HG03520 (cell line): ENCODE data around the gene MSX1.
"Not testable (repeated sequence)": the region's sequence is repeated elsewhere in the genome, so short reads cannot be mapped to it uniquely, and the experiment has no call there.

Experiments
- ATAC-seq: cut with Tn5 transposase; IDR thresholded peaks from one replicate; pipeline ENCODE4 v1.9.1; 2021; ENCODE audit warnings: mild to moderate bottlenecking, moderate library complexity; ENCODE audit not compliant: unreplicated experiment

The MSX1 gene

DNA sequence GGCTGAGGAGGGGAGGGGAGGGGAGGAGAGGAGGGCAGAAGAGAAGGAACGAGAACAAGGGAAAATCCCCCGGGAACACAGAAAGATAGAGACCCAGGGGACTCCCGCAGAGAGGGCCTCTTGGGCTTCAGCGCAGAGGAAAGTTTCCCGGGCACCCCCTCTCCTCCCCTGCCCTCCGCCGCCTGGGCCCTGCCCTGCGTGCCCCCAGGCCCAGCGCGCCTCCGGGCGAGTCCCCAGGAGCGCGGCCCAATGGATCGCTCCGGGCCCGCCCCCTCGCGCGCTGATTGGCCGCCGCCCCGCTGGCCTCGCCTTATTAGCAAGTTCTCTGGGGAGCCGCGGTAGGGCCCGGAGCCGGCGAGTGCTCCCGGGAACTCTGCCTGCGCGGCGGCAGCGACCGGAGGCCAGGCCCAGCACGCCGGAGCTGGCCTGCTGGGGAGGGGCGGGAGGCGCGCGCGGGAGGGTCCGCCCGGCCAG is at the start of gene MSX1:
Gene MSX1, plus strand, starts transcription at position 341 of the 474 bp plus-strand sequence. CDS start 235 bp downstream, outside the sequence.
- peak; percentile 85 for ATAC-seq

DNA sequence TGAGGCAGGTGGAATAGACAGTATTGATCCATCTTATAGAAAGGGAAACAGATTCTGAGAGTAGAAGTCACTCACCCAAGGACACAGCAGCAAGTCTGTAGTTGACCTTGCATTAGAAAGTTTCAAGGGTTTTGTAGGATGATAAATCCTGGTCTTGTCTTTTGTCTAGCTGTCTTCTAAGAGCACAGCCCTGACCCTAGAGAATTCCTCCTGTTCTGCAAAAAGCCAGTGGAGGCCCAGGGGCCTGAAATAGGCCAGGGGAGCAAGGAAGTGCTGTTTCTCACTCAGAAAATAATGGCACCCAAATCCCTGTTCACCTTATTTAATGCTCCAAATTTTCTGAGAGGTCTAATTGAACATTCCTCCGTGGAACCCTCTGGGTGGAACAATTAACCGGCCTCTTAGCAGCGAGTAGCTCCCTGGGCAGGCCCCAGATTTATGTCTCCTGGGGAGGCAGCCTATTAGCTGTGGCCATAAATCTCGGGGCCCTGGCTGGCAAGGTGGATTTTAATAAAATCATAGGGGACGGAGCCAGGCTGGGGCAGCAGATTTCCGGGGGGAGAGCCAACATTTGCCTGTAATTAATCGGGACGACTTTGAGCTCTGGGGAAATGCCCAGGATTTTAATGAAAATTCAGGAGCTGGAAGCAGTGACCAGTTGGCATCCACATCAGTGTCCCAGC is 49.2 kb upstream of the MSX1 start:
- no peak for ATAC-seq

DNA sequence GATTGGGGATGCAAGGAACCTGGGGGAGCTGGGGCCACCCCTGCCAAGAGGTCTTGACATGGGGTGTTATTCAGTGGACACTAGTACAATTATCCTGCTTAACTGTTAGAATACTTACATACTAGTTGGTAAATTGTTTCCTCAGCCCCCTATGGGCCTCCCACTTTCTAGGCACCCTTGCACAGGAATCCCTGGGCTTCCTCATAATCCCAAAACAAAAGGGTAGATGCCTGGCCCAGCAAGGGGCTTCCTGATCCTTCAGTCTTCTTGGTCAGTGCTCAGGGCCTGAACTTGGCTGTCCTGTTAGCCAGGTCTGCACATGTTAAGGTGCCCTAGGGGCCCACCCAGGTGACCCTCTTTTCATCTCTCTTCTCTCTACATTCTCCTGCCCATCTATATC is 48.7 kb upstream of the MSX1 start:
- no peak for ATAC-seq

DNA sequence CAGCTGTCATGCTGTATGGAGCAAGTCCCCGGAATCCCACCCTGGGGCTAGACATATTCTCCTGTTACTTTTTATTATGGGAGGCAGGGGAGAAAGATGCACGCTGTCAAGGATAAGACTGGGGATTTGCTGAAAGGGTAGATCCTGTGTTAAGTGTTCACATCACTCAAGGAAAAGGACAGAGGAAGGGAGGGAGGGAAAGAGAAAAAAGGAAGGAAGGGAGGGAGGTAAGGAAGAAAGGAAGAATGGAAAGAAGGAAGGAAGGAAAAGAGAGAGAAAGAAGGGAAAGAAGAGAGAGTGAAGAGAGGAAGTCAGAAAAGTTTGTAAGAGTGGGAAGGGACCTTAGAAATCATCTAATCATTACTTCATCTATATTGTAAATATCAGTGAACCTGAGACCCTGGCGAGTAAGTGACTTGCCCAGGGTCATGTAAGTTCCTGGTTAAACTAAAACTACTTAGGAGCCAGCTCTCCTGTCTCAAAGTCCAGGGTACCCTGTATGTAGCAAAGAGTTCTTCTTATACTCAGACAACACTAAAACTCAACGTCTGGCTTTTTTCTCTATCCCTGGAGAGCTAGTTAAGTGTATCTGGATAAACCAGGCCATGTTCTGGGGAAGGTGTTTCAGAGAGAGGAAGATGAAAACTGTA is 47.2 kb upstream of the MSX1 start:
- no peak for ATAC-seq

DNA sequence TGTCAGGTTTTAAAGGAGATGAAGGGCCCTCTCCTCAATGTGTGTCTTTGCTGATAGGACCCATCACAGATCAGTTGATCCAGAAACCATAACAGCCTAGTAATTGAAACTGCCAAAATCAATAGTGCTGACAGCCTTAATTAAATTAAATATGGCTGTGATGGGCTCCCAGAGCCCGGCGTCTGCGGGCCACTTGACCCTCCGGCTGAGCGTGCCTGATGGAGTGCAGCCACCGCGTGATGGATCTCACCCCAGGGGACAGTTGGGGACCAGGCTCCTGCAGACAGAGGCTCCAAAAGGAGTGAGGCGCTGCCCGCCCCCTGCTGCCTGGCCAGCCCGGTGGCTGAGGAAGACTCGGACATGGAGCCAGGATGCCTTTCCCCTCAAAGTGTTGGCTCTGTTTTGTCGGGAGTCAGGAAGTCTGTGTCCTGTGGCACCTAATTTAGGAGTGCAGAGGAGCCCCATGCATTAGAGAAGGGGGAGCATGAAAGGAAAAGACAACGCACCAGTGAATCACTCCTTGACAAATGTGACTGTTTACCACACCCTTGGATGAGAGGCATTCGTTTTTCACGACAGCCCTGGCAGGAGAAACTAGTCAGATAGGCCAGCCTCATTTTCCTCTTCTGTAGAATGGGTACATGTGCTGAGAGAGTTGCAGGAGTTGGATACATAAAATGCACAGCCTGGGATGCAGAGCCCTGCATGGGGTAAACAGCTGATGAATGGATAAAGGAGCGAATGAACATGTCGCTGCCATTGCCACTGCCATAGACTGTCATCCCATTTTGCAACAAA is 40.9 kb upstream of the MSX1 start:
- no peak for ATAC-seq

DNA sequence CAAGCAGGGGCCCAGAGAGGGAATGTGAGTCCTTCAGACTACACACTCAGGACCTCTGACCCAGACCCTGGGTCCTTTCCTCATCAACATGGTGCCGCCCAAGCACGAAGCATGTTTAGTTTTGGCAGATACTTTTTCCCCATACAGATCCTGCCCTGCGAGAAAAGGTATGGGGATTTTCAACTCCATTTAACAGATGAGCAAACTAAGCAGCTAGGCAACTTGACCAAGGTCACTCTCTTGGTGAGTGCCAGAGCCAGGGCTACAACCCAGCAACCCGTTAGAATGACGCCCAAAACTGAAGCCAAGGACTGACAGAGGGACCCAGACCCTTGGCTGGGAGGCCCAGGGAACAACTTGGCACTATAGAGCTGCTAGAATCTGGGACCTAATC is 40.3 kb upstream of the MSX1 start:
- ATAC-seq = no peak

DNA sequence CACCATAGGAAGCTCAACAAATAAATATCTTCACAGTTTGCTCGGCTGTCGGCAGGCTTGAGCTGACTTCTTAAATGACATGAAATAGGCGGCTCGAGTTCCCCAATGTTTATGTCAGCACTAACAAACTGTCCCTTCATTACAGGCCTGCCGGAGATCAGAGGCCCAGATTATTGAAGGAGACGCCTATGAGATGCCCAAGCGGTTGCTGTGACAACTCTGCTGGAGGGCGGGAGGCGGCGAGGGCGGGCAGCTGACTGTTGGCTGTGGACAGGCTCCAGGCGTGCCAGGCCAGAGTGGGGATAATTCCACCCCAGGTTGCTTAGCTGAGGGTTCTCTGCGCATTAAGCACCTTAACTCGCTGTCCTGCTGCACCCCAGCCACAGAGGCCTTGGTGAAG is 39.2 kb upstream of the MSX1 start:
- no peak for ATAC-seq

DNA sequence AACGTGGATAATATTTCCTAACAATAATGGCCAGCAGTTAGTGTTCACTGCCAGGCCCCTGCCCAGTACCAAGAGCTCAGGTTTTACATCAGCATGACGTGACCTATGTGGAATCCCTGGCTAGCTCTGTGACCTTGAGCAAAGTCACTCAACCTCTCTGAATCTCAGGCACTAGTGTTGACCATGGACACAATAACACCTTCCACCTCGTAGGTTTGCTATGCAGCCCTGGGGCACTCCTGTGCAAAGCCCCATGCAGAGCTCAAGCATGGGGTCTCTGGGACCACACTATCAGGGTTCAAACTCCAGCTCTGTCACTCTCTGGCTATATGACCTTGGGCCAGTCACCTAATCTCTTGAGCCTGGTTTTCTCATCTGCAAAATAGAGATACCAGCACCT is 38.7 kb upstream of the MSX1 start:
- ATAC-seq = no peak

DNA sequence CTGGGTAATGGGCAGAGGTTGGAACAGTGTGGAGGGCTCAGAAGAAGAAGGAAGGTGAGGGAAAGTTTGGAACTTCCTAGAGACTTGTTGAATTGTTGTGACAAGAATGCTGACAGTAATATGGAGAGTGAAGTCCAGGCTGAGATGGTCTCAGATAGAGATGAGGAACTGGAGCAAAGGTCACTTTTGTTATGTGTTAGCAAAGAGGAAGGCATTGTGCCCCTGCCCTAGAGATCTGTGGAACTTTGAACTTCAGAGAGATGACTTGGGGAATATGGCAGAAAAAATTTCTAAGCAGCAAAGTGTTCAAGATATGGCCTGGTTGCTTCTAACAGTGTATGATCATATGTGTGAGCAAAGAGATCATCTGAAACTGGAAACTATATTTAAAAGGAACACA is 37.9 kb upstream of the MSX1 start:
- no peak for ATAC-seq

DNA sequence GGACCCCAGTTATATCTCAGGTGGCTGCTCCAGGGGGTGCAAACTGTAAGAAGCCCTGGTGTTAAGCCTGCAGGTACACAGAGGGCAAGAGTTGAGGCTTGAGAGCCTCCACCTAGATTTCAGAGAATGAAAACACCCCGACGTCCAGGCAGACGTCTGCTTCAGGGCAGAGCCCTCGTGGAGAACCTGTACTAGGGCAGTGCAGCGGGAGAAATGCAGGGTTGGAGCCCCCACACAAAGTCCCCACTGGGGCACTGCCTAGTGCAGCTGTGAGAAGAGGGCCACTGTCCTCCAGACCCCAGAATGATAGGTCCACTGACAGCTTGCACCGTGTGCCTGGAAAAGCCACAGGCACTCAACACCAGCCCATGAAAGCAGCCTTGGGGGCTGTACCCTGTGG is 37.2 kb upstream of the MSX1 start:
- ATAC-seq = not testable (repeated sequence)

DNA sequence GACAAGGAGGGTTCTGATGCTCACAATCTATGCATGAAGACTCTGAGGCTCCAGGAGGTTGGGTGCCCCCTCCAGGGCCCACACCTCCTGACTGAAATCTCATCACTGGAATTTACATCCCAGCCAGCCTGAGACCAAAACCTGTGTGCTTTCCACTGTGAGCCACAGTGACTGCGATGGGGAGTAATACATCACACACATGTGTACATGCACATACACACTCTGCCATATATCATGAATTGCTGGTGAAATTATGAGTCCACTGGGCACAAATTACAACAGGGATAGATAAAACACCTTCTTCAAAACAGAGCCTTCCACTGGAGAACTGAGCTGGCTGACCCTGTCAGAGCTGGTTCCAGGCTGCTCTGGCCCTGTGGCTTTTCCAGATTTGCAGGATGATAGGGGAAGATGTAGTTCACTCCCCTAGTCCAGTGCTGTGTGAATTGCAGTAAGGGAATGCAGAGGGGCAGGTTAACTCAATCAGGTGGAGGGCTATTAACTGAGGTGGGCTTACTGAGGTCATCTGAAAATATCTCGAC is 35.8 kb upstream of the MSX1 start:
- no peak for ATAC-seq

DNA sequence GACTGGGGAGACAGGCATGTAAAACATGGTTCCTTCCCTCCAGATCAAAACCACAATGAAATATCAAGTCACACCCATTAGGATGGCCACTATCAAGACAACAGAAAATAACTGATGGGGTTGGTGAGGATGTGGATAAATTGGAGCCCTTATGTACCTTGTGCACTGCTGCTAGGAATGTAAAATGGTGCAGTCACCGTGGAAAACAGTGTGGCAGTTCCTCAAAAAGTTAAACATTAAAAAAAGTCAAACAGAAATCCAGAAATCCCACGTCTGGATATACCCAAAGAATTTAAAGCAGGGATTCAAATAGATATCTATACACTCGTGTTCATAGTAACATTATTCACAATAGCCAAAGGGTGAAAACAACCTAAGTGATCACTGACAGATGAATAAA is 35.2 kb upstream of the MSX1 start:
- ATAC-seq = no peak

DNA sequence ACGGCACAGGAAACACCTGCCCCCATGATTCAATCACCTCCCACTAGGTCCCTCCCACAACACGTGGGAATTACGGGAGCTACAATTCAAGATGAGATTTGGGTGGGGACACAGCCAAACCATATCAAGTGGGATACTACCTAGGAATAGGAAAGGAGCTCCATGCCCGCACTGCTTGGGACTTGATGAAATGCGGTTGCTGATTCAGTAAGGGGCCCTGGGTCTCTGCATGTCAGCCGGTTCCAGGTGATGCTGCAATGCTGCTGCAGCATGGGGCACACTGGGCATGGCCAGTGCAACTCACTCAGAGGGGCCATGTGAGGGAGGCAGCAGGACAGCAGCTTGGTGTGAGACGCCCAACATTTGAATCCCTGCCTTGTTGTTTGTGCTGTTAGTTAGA is 34.0 kb upstream of the MSX1 start:
- no peak for ATAC-seq

DNA sequence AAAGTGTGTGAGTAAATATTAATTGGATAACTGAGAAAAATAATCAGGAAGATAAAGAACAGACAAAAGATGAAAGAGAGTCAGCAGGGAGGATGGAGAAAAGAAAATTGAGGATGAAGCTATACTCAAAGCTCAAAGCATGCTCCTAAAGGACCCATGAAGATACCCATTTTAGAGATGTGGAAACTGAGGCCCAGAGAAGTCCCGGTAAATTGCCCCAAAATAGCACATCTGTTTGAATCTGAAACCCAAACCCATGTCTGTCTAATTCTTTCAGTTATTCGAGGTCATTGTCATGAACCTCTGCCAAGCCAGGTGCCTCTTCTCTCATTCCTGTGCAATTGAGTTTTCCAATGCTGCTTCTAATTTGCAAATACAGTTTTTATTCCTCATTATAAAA is 29.6 kb upstream of the MSX1 start:
- no peak for ATAC-seq

DNA sequence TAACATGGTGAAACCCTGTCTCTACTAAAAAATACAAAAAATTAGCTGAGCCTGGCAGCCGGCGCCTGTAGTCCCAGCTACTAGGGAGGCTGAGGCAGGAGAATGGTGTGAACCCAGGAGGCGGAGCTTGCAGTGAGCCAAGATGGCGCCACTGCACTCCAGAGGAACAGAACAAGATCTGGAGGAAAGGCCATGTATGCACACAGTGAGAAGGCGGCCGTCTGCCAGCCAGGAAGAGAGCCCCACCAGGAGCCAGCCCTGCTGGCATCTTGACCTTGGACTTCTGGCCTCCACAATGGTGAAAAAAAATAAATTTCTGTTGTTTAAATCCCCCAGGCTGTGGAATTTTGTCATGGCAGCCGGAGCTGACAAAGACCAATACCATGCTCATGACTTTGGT is 28.2 kb upstream of the MSX1 start:
- no peak for ATAC-seq

DNA sequence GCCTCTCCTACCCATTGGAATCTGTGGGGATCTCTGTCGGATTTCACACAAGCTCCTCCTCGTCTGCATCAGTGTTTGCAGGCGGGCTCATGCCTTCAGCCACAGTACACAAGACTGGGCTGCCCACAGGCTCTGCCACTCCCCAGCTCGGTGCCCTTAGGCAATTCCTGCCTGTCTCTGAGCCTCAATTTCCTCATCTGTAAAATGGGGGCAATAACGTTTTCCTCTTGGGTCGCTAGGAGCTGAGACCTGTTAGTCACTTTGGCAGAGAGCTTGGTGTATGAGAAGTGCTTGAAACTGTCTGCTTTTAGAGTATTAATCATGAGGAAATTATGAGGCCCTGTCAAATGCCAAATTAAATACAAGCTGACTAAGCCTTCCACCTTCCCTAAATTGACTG is 27.6 kb upstream of the MSX1 start:
- no peak for ATAC-seq

DNA sequence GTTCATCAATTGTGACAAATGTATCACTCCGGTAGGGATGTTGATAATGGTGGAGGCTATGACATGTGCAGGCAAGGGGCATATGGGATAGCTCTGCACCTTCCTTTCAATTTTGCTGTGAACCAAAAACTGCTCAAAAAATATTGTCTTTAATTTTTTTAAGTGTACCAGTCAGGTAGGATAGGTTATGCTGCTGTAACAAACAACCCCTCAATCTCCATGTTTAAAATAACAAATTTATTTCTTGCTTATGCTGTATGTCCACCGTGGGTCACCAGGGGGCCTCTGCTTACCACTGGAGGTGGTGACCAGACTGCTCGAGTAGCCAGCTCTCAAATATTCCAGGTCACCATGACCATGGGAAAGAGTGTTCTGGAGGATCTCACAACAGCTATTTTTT is 23.4 kb upstream of the MSX1 start:
- no peak for ATAC-seq

DNA sequence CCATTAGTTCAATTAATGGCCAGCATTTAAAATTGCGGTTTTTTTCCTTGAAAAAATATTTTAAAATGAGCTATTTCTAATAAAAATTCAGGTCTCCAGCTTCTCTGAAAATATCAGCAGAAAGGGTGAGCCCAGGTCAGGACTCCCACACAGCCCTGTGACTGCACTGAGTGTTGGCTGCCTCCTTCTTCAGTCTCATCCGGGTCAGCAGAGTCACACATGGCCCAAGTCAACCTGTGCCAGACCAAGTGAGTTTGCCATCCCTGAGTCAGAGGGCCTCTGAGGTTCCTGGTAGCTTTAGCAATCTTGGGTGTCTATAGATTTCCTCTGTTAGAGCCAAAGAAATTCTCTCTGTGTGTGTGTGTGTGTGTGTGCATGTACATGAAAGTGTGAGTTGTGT is 22.1 kb upstream of the MSX1 start:
- ATAC-seq = no peak

DNA sequence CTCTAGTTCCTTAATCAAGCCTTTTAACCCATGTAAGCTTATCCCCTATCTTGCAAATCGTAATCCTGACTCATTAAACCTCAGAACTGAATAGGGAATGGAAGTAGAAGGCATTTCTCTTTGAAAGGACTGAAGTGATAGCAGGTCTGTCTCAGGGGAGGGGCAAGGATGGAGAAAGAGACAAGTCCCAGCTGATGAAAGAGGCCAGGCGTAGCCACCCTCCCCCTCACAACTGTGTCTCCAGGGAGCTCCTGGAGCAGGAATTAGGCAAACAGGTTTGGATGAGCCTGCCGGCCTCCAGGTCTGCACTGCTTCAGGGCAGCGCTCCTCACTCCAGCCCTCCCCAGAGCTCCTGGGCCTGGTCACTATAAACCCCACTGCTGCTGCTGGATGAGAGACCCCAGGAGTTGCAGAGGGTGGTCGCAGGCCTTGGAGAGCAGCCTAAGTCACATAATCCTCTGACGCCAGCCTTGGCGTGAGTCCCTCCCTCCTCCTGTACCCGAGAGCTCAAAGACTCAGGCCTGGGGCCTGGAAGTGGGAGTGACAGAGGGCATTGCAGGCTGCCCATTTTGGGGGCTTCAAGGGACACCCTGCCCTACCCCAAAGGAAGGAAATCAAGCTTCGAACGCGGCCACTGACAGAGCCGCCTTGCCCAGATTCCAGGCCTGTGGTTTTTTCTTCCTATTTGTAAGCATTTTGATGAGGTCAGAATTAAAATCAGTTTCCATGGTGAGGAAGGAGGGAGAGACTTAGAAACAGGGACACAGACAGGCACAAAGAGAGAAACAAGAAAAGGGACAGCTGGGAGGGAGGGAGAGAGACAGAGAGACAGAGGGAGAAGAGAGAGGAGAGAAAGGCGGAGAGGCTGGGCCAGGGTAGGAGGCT is 21.2 kb upstream of the MSX1 start:
- ATAC-seq = no peak

DNA sequence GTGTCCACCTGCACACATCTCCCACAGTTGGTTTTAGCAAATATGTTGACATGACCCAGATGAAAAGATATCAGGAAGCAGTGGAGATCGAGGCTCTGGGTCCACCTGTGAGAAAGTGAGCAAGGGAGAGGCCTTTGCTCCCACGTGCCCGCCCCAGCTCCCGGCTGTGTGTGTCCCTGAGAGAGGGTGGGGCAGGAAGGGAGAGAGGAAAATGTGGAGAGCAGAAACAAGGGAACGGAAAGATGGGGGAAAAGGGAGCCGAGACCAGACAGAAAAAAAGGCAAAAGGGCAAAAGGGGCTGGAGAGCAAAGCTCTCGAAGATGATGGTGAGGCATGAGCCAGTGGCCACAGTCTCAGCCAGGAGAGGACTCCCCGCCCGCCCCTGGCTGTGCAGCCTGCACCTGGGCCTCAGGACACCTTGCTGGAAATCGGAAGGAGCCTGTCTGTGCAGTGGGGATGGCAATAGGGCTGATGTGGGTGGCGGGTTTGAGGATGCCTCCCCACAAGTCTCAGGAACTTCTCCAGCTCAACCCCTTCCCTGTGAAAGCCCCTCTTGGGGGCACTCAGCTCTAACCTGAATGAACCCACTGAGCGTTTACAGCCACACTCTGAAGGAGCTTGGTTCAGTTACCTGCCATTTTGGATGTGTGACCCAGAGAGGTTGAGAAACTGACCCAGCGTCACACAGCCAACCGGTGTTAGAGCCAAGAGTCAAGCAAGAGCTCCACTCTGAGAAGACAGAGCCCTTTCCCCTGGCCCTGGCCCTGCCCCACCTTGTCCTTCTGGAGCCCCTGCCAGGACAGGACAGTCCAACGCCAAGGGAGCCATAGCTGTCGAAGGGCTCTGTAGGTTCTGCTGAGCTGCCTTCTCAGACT is 20.3 kb upstream of the MSX1 start:
- no peak for ATAC-seq
